Astrocyte of the cerebellum (primary cell): ENCODE measurements around the gene GPATCH2.

Experiments
- DNase-seq: peaks from one replicate; pipeline ENCODE4 v3.0.0-alpha.2; 2011; ENCODE audit warnings: low read depth
- H3K4me3 ChIP-seq: 2 replicates; pipeline ENCODE4 v1.5.1; 2011; ENCODE audit warnings: mild to moderate bottlenecking, low read depth, low read length, moderate library complexity
- CTCF ChIP-seq: IDR thresholded peaks from 2 replicates; pipeline ENCODE4 v1.5.1; 2012; ENCODE audit warnings: low read length, low read depth, moderate library complexity, mild to moderate bottlenecking; ENCODE audit errors: missing control alignments
- in situ Hi-C: cut with HindIII; loops from 2 replicates; pipeline ENCODE4 v1.10.0; 2017; ENCODE audit warnings: low sequenced_read_pairs

GPATCH2 gene

GRCh38 chr1:217630711-217631591 lies at the start of gene GPATCH2, which contains the start of gene SPATA17:
Gene GPATCH2, minus strand, starts transcription at chr1:217631090. Its CDS starts 119 bp downstream, at chr1:217630971.
Gene SPATA17, plus strand, starts transcription at chr1:217631344. Its CDS starts 35 bp downstream, at chr1:217631379.
- peak; percentile 42 for TF ChIP-seq CTCF
- H3K4me3 ChIP-seq, result peak within 1 kb of the TSS; percentile 87
- in situ Hi-C loops, result no loop called here
- peak; percentile 82 for DNase-seq

GRCh38 chr1:217674028-217674729 lies 43.3 kb upstream of the GPATCH2 start:
- no peak for DNase-seq
- no peak overlapping the region for H3K4me3 ChIP-seq
- TF ChIP-seq CTCF, result no peak
- in situ Hi-C loops, result no loop called here

- DNase-seq, result no peak
- in situ Hi-C loops, result no loop called here
- TF ChIP-seq CTCF, result no peak
- H3K4me3 ChIP-seq, result no peak overlapping the region
Observed at GRCh38 chr1:217673387-217673786, 42.5 kb upstream of the GPATCH2 start.

- TF ChIP-seq CTCF, result no peak
- in situ Hi-C loops, result no loop called here
- H3K4me3 ChIP-seq, result no peak overlapping the region
- no peak for DNase-seq
Observed at GRCh38 chr1:217668351-217668940, 37.6 kb upstream of the GPATCH2 start.

- in situ Hi-C loops, result no loop called here
- TF ChIP-seq CTCF, result no peak
- DNase-seq, result no peak
Observed at GRCh38 chr1:217661407-217661806, 30.5 kb upstream of the GPATCH2 start.

GRCh38 chr1:217660353-217661062 lies 29.6 kb upstream of the GPATCH2 start:
- in situ Hi-C loops, result no loop called here
- no peak overlapping the region for H3K4me3 ChIP-seq
- peak; percentile 12 for DNase-seq
- peak; percentile 61 for TF ChIP-seq CTCF

More at GRCh38 chr1:217661407-217661806, 30.5 kb upstream of the GPATCH2 start:
- H3K4me3 ChIP-seq, result no peak overlapping the region
